Colonic mucosa (tissue), 4 donors: ENCODE results near the gene DAAM1. TPM values are rescaled to one million over a fixed set of nuclear protein-coding genes. Genes with fewer than 3 reads are reported as not detected.

ENCODE experiments used
- DNase-seq: peaks from one replicate; pipeline ENCODE4 v3.0.0-alpha.2; 2020
- H3K27ac ChIP-seq: fragments of 200-600 bp; one replicate; pipeline ENCODE4 v1.8.0; 2021
- H3K27me3 ChIP-seq: fragments of 200-600 bp; one replicate; pipeline ENCODE4 v1.8.0; 2021
- H3K36me3 ChIP-seq: fragments of 200-600 bp; one replicate; pipeline ENCODE4 v1.8.0; 2021
- H3K4me1 ChIP-seq: fragments of 200-600 bp; one replicate; pipeline ENCODE4 v1.8.0; 2021; ENCODE audit warnings: mild to moderate bottlenecking
- H3K4me3 ChIP-seq: fragments of 200-600 bp; one replicate; pipeline ENCODE4 v1.8.0; 2021
- H3K9ac ChIP-seq, 2 donors: one replicate each; pipeline ENCODE4 v1.7.0; 2013; ENCODE audit warnings: control low read depth in 2 of 2, low read depth in 2 of 2, low read length in 2 of 2
- H3K9me3 ChIP-seq: fragments of 200-600 bp; one replicate; pipeline ENCODE4 v1.8.0; 2021
- intact Hi-C: fragments of 100-400 bp; cut with DNase I; formaldehyde crosslinking; loops from one replicate; pipeline ENCODE4 v1.14.1; 2022
- total RNA-seq, 2 donors: library from RNA; stranded (reverse); fragmentation: NEBNext Ultra II Directional in 1 of 2; extraction: Animal tissue kit (Norgen Biotek cat#: 25700) in 1 of 2; gene quantifications; one replicate each; pipeline ENCODE4 v1.2.1, GENCODE V29; 2021
- TF ChIP-seq, protein P1 (sequence below): fragments of 200-600 bp; IDR thresholded peaks from one replicate; pipeline ENCODE4 v1.8.0; 2022; ENCODE audit warnings: antibody characterized with exemption, mild to moderate bottlenecking
- donor health status: healthy.
- donor health status: DM: no; HTN: no; CAD: no.
- donor health status: DM: no; HTN: no; CAD: no.

DAAM1 gene
- total RNA-seq, 2 donors from 2014 or later: 35.0 to 52.4 TPM

DNA sequence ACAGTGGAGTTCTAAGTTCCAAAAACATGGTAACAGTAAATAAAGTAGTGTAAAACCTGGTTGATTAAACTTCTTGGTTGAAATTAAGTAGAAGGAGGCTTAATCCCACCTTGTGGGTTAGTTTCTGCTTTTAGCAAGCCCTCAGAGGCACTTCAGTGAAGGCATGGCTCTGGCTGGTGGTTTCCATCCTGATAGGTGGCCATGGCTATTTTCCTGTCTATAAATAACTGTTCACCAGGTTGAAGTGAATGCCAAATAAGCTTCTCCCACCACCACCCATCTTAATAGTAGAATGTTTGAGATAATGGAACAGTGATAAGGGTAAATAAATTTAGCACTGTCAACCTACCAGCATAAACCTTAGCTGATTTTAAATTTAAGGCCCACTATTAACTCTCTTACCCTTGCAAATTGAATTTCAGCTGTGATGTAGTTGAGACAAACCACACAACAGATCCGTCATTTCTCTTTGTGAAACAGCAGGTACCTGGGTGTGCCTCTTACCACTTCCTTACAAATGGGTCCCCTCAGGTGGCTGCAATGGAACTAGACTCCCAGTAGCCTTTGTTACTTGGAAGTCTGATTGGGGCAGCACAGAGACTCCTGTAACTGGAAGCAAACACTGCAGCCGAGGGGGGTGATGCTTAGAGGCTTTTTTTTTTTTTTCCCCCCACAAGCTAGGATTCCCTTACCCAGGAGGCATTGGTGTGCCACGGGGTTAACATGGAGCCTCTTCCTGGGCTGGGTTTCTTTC lies 41.4 kb downstream of the DAAM1 start:
- H3K9ac ChIP-seq: no peak overlapping the region
- no peaks in the 10 kb centered on the region for H3K36me3 ChIP-seq
- TF ChIP-seq, protein P1, sequence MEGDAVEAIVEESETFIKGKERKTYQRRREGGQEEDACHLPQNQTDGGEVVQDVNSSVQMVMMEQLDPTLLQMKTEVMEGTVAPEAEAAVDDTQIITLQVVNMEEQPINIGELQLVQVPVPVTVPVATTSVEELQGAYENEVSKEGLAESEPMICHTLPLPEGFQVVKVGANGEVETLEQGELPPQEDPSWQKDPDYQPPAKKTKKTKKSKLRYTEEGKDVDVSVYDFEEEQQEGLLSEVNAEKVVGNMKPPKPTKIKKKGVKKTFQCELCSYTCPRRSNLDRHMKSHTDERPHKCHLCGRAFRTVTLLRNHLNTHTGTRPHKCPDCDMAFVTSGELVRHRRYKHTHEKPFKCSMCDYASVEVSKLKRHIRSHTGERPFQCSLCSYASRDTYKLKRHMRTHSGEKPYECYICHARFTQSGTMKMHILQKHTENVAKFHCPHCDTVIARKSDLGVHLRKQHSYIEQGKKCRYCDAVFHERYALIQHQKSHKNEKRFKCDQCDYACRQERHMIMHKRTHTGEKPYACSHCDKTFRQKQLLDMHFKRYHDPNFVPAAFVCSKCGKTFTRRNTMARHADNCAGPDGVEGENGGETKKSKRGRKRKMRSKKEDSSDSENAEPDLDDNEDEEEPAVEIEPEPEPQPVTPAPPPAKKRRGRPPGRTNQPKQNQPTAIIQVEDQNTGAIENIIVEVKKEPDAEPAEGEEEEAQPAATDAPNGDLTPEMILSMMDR: no peak
- intact Hi-C loops: no loop called here
- no peaks in the 10 kb centered on the region for H3K4me1 ChIP-seq
- no peaks in the 10 kb centered on the region for H3K9me3 ChIP-seq
- DNase-seq: no peak
- no peak overlapping the region for H3K27ac ChIP-seq
- H3K4me3 ChIP-seq: no peak overlapping the region
- no peaks in the 10 kb centered on the region for H3K27me3 ChIP-seq

- no peak for DNase-seq
- no peaks in the 10 kb centered on the region for H3K27me3 ChIP-seq
- intact Hi-C loops: no loop called here
- TF ChIP-seq, protein P1: no peak
- H3K27ac ChIP-seq: no peak overlapping the region
- no peaks in the 10 kb centered on the region for H3K36me3 ChIP-seq
- H3K4me1 ChIP-seq: no peaks in the 10 kb centered on the region
- H3K9ac ChIP-seq: no peak overlapping the region
- no peaks in the 10 kb centered on the region for H3K9me3 ChIP-seq
- H3K4me3 ChIP-seq: no peak overlapping the region
Observed at GRCh38 chr14:59236195-59236594, 47.7 kb downstream of the DAAM1 start.

- Histone ChIP-seq H3K4me1 (no peaks in the 10 kb centered on the region), H3K9ac (no peak overlapping the region), H3K36me3 (no peaks in the 10 kb centered on the region), H3K27ac (no peak overlapping the region), H3K9me3 (no peaks in the 10 kb centered on the region), H3K27me3 (no peaks in the 10 kb centered on the region), H3K4me3 (no peak overlapping the region)
- TF ChIP-seq, protein P1: no peak
- intact Hi-C loops: no loop called here
- DNase-seq: no peak
Observed at GRCh38 chr14:59238216-59238615, 49.7 kb downstream of the DAAM1 start.

- intact Hi-C loops: no loop called here
- H3K9me3 ChIP-seq: no peaks in the 10 kb centered on the region
- no peak overlapping the region for H3K27ac ChIP-seq
- H3K4me3 ChIP-seq: no peak overlapping the region
- no peak overlapping the region for H3K9ac ChIP-seq
- DNase-seq: no peak
- no peaks in the 10 kb centered on the region for H3K36me3 ChIP-seq
- TF ChIP-seq, protein P1: no peak
- H3K27me3 ChIP-seq: no peaks in the 10 kb centered on the region
- no peaks in the 10 kb centered on the region for H3K4me1 ChIP-seq
Observed at GRCh38 chr14:59239022-59239421, 50.6 kb downstream of the DAAM1 start.

- TF ChIP-seq, protein P1: no peak
- H3K4me1 ChIP-seq: no peaks in the 10 kb centered on the region
- intact Hi-C loops: no loop called here
Observed at GRCh38 chr14:59240356-59240755, 51.9 kb downstream of the DAAM1 start.

More at GRCh38 chr14:59240356-59240755, 51.9 kb downstream of the DAAM1 start:
- no peak overlapping the region for H3K9ac ChIP-seq
- no peaks in the 10 kb centered on the region for H3K27me3 ChIP-seq
- H3K36me3 ChIP-seq: no peaks in the 10 kb centered on the region
- no peak for DNase-seq
- no peak overlapping the region for H3K4me3 ChIP-seq
- H3K27ac ChIP-seq: no peak overlapping the region
- H3K9me3 ChIP-seq: no peaks in the 10 kb centered on the region
